GM18520 (cell line): ENCODE measurements around the gene MED28.
"Not testable (repeated sequence)": the region's sequence is repeated elsewhere in the genome, so short reads cannot be mapped to it uniquely, and the experiment has no call there.

Experiments used
- ATAC-seq: cut with Tn5 transposase; IDR thresholded peaks from one replicate; pipeline ENCODE4 v1.9.1; 2021; ENCODE audit not compliant: unreplicated experiment

Gene MED28

GRCh38 chr4:17614416-17615299, at the start of gene MED28:
Gene MED28, plus strand, starts transcription at chr4:17614641. Its CDS starts 14 bp downstream, at chr4:17614655.
- ATAC-seq = peak; percentile 93

GRCh38 chr4:17565846-17566245, 48.6 kb upstream of the MED28 start:
- no peak for ATAC-seq

GRCh38 chr4:17567271-17567670, 47.2 kb upstream of the MED28 start:
- ATAC-seq = no peak

GRCh38 chr4:17574206-17574605, 40.2 kb upstream of the MED28 start:
- no peak for ATAC-seq

GRCh38 chr4:17575177-17575576, 39.3 kb upstream of the MED28 start:
- ATAC-seq = not testable (repeated sequence)

GRCh38 chr4:17576932-17577664, 37.3 kb upstream of the MED28 start, which contains the start of gene LAP3:
Gene LAP3, plus strand, starts transcription at chr4:17577198. Its CDS starts 268 bp downstream, at chr4:17577466.
- peak; percentile 85 for ATAC-seq

GRCh38 chr4:17577665-17578481, 36.6 kb upstream of the MED28 start:
- ATAC-seq = no peak

- ATAC-seq = peak; percentile 25
Observed at GRCh38 chr4:17578482-17578891, 36.0 kb upstream of the MED28 start.

GRCh38 chr4:17580969-17581368, 33.5 kb upstream of the MED28 start:
- ATAC-seq = no peak

- no peak for ATAC-seq
Observed at GRCh38 chr4:17583276-17583675, 31.2 kb upstream of the MED28 start.

- ATAC-seq = no peak
Observed at GRCh38 chr4:17583941-17584340, 30.5 kb upstream of the MED28 start.

- no peak for ATAC-seq
Observed at GRCh38 chr4:17584521-17585213, 29.8 kb upstream of the MED28 start.

GRCh38 chr4:17587094-17587822, 27.2 kb upstream of the MED28 start:
- ATAC-seq = no peak

GRCh38 chr4:17589355-17589754, 25.1 kb upstream of the MED28 start:
- no peak for ATAC-seq

GRCh38 chr4:17595471-17596005, 18.9 kb upstream of the MED28 start:
- ATAC-seq = peak; percentile 88

GRCh38 chr4:17597517-17597916, 16.9 kb upstream of the MED28 start:
- ATAC-seq = no peak

- ATAC-seq = no peak
Observed at GRCh38 chr4:17599826-17600225, 14.6 kb upstream of the MED28 start.

GRCh38 chr4:17605236-17605635, 9.2 kb upstream of the MED28 start:
- no peak for ATAC-seq

- peak; percentile 35 for ATAC-seq
Observed at GRCh38 chr4:17613761-17614415, 553 bp upstream of the MED28 start.
